ENCODE results near the gene PDE4D.

GRCh38 chr5:59528202-59528862, 365.2 kb downstream of the PDE4D start:
- TF ChIP-seq CTCF (IDR thresholded peaks at IDR 0.05; ENCODE audit: insufficient read depth, low read depth, low read length) (no peak), EZH2 (IDR thresholded peaks at IDR 0.05; ENCODE audit: insufficient read depth, low read length) (no peak)

Data from astrocyte (in vitro differentiated cells and primary cell).